SK-N-SH treated with all-trans-retinoic acid at 6 μM for 48 hours (cell line): Measurements from ENCODE around the gene ECI2.

ENCODE experiments used
- ARNTL ChIP-seq: fragments of 450-650 bp; formaldehyde crosslinking; IDR thresholded peaks from 2 replicates; pipeline ENCODE4 v1.5.0; 2020; ENCODE audit warnings: low read depth, mild to moderate bottlenecking, moderate library complexity, borderline replicate concordance
- SNAI2 ChIP-seq: fragments of 250-450 bp; sonication (Bioruptor Pico); IDR thresholded peaks from 2 replicates; pipeline ENCODE4 v1.5.0; 2020; ENCODE audit warnings: mild to moderate bottlenecking, moderate library complexity
- TCF4 ChIP-seq: fragments of 250-450 bp; sonication (Bioruptor Pico); IDR thresholded peaks from 2 replicates; pipeline ENCODE4 v1.8.0; 2021; ENCODE audit warnings: mild to moderate bottlenecking, moderate library complexity, borderline replicate concordance
- ZC3H10 ChIP-seq: fragments of 250-450 bp; sonication (Bioruptor Pico); IDR thresholded peaks from 2 replicates; pipeline ENCODE4 v1.5.1; 2021; ENCODE audit warnings: mild to moderate bottlenecking, moderate library complexity
- ZFP3 ChIP-seq: fragments of 250-450 bp; sonication (Bioruptor Pico); IDR thresholded peaks from 2 replicates; pipeline ENCODE4 v1.5.0; 2020; ENCODE audit warnings: mild to moderate bottlenecking, moderate library complexity
- TF ChIP-seq, protein P1 (sequence below): fragments of 250-450 bp; sonication (Bioruptor Pico); IDR thresholded peaks from 2 replicates; pipeline ENCODE4 v1.8.0; 2020; ENCODE audit warnings: mild to moderate bottlenecking, moderate library complexity, borderline replicate concordance

- TF ChIP-seq, protein P1, sequence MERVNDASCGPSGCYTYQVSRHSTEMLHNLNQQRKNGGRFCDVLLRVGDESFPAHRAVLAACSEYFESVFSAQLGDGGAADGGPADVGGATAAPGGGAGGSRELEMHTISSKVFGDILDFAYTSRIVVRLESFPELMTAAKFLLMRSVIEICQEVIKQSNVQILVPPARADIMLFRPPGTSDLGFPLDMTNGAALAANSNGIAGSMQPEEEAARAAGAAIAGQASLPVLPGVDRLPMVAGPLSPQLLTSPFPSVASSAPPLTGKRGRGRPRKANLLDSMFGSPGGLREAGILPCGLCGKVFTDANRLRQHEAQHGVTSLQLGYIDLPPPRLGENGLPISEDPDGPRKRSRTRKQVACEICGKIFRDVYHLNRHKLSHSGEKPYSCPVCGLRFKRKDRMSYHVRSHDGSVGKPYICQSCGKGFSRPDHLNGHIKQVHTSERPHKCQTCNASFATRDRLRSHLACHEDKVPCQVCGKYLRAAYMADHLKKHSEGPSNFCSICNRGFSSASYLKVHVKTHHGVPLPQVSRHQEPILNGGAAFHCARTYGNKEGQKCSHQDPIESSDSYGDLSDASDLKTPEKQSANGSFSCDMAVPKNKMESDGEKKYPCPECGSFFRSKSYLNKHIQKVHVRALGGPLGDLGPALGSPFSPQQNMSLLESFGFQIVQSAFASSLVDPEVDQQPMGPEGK = no peak
- TF ChIP-seq SNAI2 (CRISPR knock-in tag) (no peak), ZC3H10 (CRISPR knock-in tag) (no peak), ARNTL (no peak), ZFP3 (no peak), TCF4 (CRISPR knock-in tag) (no peak)
Measured at GRCh38 chr6:4100655-4101054, 34.7 kb downstream of the ECI2 start.
